ENCODE data around the gene CRIM1. TPM values are rescaled to one million over a fixed set of nuclear protein-coding genes. Genes with fewer than 3 reads are reported as not detected.
A peak's percentile ranks its signal among the peaks of the same experiment; 100 is the strongest.

The CRIM1 gene
- total RNA-seq, 1 donor from 2014 or later = 158 TPM

DNA sequence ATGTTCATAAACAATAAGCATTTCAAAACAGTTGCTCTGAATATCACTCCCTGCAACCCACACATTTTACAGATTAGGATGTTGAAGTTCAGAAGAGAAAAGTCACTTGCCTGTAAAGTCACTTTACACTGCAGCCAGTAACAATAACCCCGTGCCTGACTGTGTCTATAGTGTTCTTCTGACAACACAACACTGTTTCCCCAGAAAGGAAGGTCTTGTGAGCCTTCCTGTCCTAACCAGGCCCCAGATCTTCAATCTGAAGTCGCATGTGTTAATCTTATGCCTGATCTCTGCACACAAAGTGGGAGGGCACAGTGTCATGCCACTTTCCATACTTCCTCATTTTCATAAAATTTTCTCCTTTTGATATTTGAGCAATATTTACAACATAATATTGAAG, 122.2 kb downstream of the CRIM1 start:
- peak; percentile 83 for ATAC-seq
- DNase-seq = no peak
- Histone ChIP-seq H3K27ac (peak overlapping the region; percentile 48), H3K27me3 (no peaks in the 10 kb centered on the region), H3K9me3 (peaks cover 12% of the 10 kb centered on the region), H3K36me3 (peaks cover 55% of the 10 kb centered on the region), H3K4me1 (peaks cover 25% of the 10 kb centered on the region), H3K4me3 (no peak overlapping the region)
- intact Hi-C loops (cut with DNase I) = no loop called here
- TF ChIP-seq, protein P1, sequence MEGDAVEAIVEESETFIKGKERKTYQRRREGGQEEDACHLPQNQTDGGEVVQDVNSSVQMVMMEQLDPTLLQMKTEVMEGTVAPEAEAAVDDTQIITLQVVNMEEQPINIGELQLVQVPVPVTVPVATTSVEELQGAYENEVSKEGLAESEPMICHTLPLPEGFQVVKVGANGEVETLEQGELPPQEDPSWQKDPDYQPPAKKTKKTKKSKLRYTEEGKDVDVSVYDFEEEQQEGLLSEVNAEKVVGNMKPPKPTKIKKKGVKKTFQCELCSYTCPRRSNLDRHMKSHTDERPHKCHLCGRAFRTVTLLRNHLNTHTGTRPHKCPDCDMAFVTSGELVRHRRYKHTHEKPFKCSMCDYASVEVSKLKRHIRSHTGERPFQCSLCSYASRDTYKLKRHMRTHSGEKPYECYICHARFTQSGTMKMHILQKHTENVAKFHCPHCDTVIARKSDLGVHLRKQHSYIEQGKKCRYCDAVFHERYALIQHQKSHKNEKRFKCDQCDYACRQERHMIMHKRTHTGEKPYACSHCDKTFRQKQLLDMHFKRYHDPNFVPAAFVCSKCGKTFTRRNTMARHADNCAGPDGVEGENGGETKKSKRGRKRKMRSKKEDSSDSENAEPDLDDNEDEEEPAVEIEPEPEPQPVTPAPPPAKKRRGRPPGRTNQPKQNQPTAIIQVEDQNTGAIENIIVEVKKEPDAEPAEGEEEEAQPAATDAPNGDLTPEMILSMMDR (IDR thresholded peaks at IDR 0.05) = no peak

DNA sequence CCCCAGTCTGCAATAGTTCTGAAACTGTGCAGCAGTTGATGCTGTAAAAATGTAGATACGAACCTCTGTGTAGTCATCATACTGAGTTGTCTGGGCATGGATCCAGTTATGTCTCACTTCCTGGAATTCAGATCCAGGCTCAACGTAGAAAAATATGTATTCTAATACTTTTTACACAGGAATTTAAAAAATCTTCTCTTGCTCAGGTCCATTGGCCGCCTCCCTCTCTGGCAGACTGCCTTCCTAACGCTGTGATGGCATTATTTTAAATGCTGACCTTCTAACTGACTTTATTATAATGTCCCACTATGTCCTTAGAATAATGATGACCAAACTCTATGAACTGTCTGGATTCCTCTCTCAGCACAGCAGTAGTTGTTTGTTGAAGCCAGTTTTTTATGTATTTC, 122.8 kb downstream of the CRIM1 start:
- TF ChIP-seq, protein P1 (IDR thresholded peaks at IDR 0.05) = no peak
- Histone ChIP-seq H3K27ac (peak overlapping the region; percentile 2), H3K4me1 (peaks cover 25% of the 10 kb centered on the region), H3K4me3 (no peak overlapping the region), H3K36me3 (peaks cover 57% of the 10 kb centered on the region), H3K9me3 (peaks cover 12% of the 10 kb centered on the region), H3K27me3 (no peaks in the 10 kb centered on the region)
- no peak for ATAC-seq
- intact Hi-C loops (cut with DNase I) = no loop called here
- DNase-seq = no peak

DNA sequence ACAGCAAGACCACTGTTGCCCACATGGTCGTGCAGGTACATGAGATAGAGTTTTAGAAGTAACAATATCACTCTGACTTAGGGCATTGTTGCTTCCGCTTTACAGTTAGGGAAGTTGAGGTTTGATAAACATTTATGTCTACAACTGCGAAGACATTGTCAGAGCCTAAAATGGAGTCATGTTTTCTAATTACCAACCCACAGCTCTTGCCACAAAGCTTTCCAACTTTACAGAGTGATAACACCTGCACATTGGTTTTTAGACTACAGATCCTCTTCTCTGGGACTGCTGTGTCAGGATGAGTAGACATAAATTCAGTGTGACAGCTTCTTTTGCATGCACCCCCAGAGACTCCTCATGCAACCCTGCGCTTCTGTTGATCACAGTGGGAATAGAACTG, 123.4 kb downstream of the CRIM1 start:
- intact Hi-C loops (cut with DNase I) = no loop called here
- no peak for ATAC-seq
- Histone ChIP-seq H3K4me1 (peaks cover 25% of the 10 kb centered on the region), H3K27ac (peak overlapping the region; percentile 2), H3K4me3 (no peak overlapping the region), H3K36me3 (peaks cover 60% of the 10 kb centered on the region), H3K27me3 (no peaks in the 10 kb centered on the region), H3K9me3 (peaks cover 12% of the 10 kb centered on the region)
- DNase-seq = no peak
- TF ChIP-seq, protein P1 (IDR thresholded peaks at IDR 0.05) = no peak

DNA sequence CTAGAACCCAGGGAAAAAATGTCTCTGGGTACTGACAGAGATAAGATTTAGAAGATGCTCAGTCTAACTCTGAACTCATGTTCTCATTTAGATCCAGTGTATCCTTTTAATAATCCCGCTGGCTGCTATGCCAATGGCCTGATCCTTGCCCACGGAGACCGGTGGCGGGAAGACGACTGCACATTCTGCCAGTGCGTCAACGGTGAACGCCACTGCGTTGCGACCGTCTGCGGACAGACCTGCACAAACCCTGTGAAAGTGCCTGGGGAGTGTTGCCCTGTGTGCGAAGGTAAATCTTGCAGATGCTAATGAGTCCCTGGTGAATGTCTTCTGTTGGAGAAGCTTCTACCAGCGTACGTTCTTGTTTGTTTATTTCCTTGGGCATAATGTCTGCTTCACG, 123.8 kb downstream of the CRIM1 start:
- H3K27ac ChIP-seq = no peak overlapping the region

DNA sequence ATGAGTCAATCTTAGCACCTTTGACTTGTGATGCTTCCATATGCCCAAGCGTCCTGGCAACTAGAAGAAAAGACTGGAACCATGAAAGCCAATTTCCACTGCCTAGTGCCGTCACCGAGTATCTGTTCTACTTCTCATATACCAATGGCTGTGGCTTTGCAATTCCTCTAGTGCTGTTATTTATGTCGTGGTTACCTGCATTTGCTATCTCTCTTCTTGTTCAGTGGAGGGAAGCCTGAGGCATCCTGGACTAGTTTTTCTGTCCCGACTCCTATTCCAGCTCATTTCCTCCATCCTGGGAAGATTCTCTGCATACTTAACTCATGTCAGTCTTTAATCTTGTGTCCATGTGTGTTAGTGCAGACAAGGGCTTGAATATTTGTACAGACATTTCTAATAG, 124.5 kb downstream of the CRIM1 start:
- H3K27me3 ChIP-seq = no peaks in the 10 kb centered on the region
- peaks cover 12% of the 10 kb centered on the region for H3K9me3 ChIP-seq
- peaks cover 60% of the 10 kb centered on the region for H3K36me3 ChIP-seq
- no peak for DNase-seq
- ATAC-seq = no peak
- intact Hi-C loops (cut with DNase I) = no loop called here
- H3K4me1 ChIP-seq = peaks cover 33% of the 10 kb centered on the region
- H3K4me3 ChIP-seq = no peak overlapping the region
- no peak overlapping the region for H3K27ac ChIP-seq
- TF ChIP-seq, protein P1 (IDR thresholded peaks at IDR 0.05) = no peak

More for the DNA sequence above, 123.8 kb downstream of the CRIM1 start:
- peaks cover 60% of the 10 kb centered on the region for H3K36me3 ChIP-seq
- TF ChIP-seq, protein P1 (IDR thresholded peaks at IDR 0.05) = no peak
- H3K4me1 ChIP-seq = peaks cover 27% of the 10 kb centered on the region
- intact Hi-C loops (cut with DNase I) = no loop called here
- no peak for ATAC-seq
- H3K4me3 ChIP-seq = no peak overlapping the region
- no peak for DNase-seq
- no peaks in the 10 kb centered on the region for H3K27me3 ChIP-seq
- peaks cover 12% of the 10 kb centered on the region for H3K9me3 ChIP-seq

DNA sequence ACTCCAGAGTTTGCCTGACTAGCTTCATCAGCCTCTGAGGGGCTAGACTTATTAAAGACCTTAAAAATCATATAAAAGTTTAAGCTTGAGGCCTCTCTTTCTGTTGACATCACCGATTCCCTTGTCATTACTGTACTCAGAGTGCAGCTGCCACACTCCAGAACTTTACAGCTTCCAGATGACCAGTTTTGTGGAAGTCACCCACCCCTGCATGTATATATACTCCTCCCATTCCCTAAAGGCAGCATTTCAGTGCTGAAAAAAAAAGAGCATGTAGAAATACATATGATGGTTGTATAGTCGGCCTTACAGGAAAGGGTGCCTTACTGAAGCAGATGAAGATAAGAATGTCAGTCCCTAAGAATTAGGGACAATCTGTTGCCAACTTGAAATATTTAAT, 125.1 kb downstream of the CRIM1 start:
- no peak overlapping the region for H3K27ac ChIP-seq
- no peak overlapping the region for H3K4me3 ChIP-seq
- peaks cover 60% of the 10 kb centered on the region for H3K36me3 ChIP-seq
- peaks cover 36% of the 10 kb centered on the region for H3K4me1 ChIP-seq
- TF ChIP-seq, protein P1 (IDR thresholded peaks at IDR 0.05) = no peak
- DNase-seq (no peak), ATAC-seq (no peak)
- no peaks in the 10 kb centered on the region for H3K27me3 ChIP-seq
- intact Hi-C loops (cut with DNase I) = no loop called here
- peaks cover 9% of the 10 kb centered on the region for H3K9me3 ChIP-seq
